ENCODE measurements around the gene ERF. TPM values are rescaled to one million over a fixed set of nuclear protein-coding genes. Genes with fewer than 3 reads are reported as not detected.

The ERF gene
- total and polyA plus RNA-seq, 10 donors: 13.5 to 73.1 (median 48.0) TPM

DNA sequence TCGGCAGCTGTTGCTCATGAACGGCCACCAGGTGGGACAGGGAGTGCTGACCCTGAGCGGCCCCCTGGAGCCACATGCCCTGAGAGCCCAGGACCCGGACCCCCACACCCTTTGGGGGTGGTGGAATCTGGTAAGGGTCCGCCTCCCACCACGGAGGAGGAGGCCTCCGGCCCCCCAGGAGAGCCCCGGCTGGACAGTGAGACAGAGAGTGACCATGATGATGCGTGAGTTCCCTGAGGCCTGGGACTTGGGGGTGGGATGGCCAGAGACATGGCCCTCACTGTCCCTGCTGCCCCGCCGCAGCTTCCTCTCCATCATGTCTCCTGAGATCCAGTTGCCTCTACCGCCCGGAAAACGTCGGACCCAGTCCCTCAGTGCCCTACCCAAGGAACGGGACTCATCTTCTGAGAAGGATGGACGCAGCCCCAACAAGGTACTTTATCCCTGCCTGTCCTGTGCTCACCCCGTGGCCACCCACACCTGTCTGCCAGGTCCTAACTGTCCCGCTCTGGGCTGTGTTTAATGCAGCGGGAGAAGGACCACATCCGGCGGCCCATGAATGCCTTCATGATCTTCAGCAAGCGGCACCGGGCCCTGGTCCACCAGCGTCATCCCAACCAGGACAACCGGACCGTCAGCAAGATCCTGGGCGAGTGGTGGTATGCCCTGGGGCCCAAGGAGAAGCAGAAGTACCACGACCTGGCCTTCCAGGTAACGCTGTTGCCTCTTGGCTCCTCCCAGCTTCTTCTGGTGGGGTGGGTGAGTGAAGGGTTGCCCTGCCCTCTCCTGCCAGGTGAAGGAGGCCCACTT, 32.3 kb upstream of the ERF start:
- intact Hi-C loops (cut with DNase I; ENCODE audit: low total_unique reads): loop anchor here (5.0 kb wide), 1 partner anchor 155 kb away; the partner anchor contains the start of gene POU2F2
- H3K36me3 ChIP-seq: peaks cover 0 to 59% (median 55%) of the 10 kb centered on the region in 6 donors
- H3K4me1 ChIP-seq: peaks cover 24 to 76% (median 39%) of the 10 kb centered on the region in 6 donors
- H3K27me3 ChIP-seq (replicated peaks in 1 of 7): no peaks in the 10 kb centered on the region
- TF ChIP-seq, protein P1, sequence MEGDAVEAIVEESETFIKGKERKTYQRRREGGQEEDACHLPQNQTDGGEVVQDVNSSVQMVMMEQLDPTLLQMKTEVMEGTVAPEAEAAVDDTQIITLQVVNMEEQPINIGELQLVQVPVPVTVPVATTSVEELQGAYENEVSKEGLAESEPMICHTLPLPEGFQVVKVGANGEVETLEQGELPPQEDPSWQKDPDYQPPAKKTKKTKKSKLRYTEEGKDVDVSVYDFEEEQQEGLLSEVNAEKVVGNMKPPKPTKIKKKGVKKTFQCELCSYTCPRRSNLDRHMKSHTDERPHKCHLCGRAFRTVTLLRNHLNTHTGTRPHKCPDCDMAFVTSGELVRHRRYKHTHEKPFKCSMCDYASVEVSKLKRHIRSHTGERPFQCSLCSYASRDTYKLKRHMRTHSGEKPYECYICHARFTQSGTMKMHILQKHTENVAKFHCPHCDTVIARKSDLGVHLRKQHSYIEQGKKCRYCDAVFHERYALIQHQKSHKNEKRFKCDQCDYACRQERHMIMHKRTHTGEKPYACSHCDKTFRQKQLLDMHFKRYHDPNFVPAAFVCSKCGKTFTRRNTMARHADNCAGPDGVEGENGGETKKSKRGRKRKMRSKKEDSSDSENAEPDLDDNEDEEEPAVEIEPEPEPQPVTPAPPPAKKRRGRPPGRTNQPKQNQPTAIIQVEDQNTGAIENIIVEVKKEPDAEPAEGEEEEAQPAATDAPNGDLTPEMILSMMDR (IDR thresholded peaks at IDR 0.05 in 8 of 11, conservative IDR thresholded peaks at IDR 0.05 in 3 of 11): no peak
- TF ChIP-seq POLR2AphosphoS5 (IDR thresholded peaks at IDR 0.05): peak in 2 of 3 donors; percentile 28 to 45
- H3K4me3 ChIP-seq: peak overlapping the region in 1 of 8 donors; percentile 91
- H3K9me3 ChIP-seq: no peaks in the 10 kb centered on the region
- peak overlapping the region; percentile 13 to 97 (median 82) for H3K27ac ChIP-seq
- 93 to 97% (median 93%) methylated on average over 24 to 30 of the region's 30 CpGs for WGBS, 5 donors
- peak; percentile 78 for DNase-seq

DNA sequence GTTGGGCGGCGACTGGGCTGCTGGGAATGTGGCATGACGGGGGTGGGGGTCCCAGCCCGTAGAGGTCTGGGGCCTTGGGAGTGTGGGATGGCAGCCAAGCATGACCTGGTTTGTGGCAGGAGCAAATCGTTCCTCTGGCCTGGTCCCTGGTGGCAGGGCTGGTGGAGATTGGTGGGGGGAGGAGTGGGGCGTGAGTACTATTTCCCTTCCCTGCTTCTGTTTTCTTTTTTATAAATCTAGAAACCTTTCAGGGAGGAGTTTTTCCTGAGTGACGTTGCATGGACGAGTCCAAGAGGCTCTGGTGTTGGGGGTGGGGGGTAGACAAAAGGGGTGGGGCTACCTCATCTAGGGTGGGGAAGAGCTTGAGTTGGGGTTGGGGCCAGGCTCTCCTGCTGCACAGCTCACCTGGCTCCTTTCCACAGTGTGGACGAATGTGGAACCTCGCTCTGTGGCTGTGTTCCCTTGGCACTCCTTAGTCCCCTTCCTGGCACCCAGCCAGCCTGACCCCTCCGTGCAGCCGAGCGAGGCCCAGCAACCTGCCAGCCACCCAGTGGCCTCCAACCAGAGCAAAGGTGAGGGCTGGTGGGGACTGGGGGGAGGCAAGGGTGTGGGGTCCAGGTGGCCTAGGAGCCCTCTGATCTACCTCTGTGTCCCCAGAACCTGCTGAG, 31.6 kb upstream of the ERF start:
- Histone ChIP-seq H3K4me3 (peak overlapping the region in 4 of 8 donors; percentile 0 to 91 (median 62)), H3K36me3 (peaks cover 0 to 51% (median 48%) of the 10 kb centered on the region in 6 donors), H3K4me1 (peaks cover 30 to 83% (median 47%) of the 10 kb centered on the region in 6 donors), H3K27me3 (replicated peaks in 1 of 7) (no peaks in the 10 kb centered on the region), H3K9me3 (no peaks in the 10 kb centered on the region), H3K27ac (peak overlapping the region; percentile 13 to 97 (median 82))
- TF ChIP-seq POLR2AphosphoS5 (IDR thresholded peaks at IDR 0.05): peak in 2 of 3 donors; percentile 33 to 54
- TF ChIP-seq, protein P1 (IDR thresholded peaks at IDR 0.05 in 8 of 11, conservative IDR thresholded peaks at IDR 0.05 in 3 of 11): no peak
- no peak for TF ChIP-seq POLR2A (IDR thresholded peaks at IDR 0.05)
- WGBS, 5 donors: 25 to 40% (median 27%) methylated on average over 13 of the region's 13 CpGs
- DNase-seq: peak; percentile 84
- intact Hi-C loops (cut with DNase I; ENCODE audit: low total_unique reads): loop anchor here (5.0 kb wide), 1 partner anchor 154 kb away; the partner anchor contains the start of gene POU2F2

DNA sequence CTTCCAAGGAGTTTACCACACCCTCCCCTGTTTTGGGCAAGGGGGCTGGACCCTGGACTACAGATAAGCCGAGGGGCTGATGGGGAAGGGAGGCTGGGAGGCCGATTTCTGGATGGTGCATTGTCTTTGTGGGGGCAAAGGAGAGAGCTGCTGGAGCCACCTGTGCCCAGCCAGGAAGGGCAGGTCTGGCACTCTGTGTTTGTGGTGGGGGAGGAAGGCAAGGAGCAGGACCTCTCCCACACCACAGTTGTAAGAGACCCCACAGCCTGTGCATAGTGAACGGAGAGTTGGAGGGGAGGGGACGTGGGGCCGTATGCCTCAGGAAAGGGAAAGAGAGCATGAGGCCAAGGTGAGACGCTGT, 31.0 kb upstream of the ERF start:
- peaks cover 0 to 46% (median 43%) of the 10 kb centered on the region in 6 donors for H3K36me3 ChIP-seq
- H3K9me3 ChIP-seq: no peaks in the 10 kb centered on the region
- H3K4me3 ChIP-seq: peak overlapping the region in 4 of 8 donors; percentile 0 to 91 (median 62)
- peak overlapping the region in 7 of 8 donors; percentile 41 to 97 (median 83) for H3K27ac ChIP-seq
- H3K4me1 ChIP-seq: peaks cover 35 to 84% (median 52%) of the 10 kb centered on the region in 6 donors
- intact Hi-C loops (cut with DNase I; ENCODE audit: low total_unique reads): loop anchor here (5.0 kb wide), 1 partner anchor 154 kb away; the partner anchor contains the start of gene POU2F2
- no peaks in the 10 kb centered on the region for H3K27me3 ChIP-seq (replicated peaks in 1 of 7)
- 16 to 36% (median 20%) methylated on average over 6 of the region's 6 CpGs for WGBS, 5 donors
- peak; percentile 78 for DNase-seq
- TF ChIP-seq POLR2AphosphoS5 (IDR thresholded peaks at IDR 0.05) (no peak), POLR2A (IDR thresholded peaks at IDR 0.05) (no peak)

DNA sequence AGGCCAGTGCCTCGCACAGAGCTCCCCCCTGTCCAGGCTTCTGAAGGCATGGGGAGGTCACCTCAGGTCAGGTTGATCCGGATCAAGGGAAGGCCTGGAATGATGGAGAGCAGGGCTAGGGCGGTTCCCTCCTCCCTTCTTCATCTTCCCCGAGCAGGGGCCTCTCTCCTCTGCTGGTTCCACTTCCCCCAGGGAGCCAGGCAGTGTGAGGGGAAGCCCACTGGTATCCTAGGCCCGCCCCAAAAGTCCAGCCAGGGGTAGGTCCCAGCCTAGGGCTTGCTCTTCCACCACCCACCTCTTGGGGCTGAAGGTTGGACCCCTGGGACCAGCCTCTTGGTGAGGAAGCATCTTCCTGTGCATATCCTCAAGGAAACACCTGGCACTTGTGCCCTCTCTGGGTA, 30.6 kb upstream of the ERF start:
- peaks cover 0 to 42% (median 39%) of the 10 kb centered on the region in 6 donors for H3K36me3 ChIP-seq
- H3K9me3 ChIP-seq: no peaks in the 10 kb centered on the region
- H3K4me1 ChIP-seq: peaks cover 37 to 84% (median 56%) of the 10 kb centered on the region in 6 donors
- H3K27ac ChIP-seq: peak overlapping the region; percentile 41 to 97 (median 82)
- intact Hi-C loops (cut with DNase I; ENCODE audit: low total_unique reads): loop anchor here (5.0 kb wide), 1 partner anchor 153 kb away; the partner anchor contains the start of gene POU2F2
- WGBS, 5 donors: 20 to 33% (median 23%) methylated on average over 5 of the region's 5 CpGs
- peak; percentile 85 for DNase-seq
- no peaks in the 10 kb centered on the region for H3K27me3 ChIP-seq (replicated peaks in 1 of 7)
- peak overlapping the region in 5 of 8 donors; percentile 0 to 91 (median 57) for H3K4me3 ChIP-seq
- TF ChIP-seq, protein P1 (IDR thresholded peaks at IDR 0.05 in 8 of 11, conservative IDR thresholded peaks at IDR 0.05 in 3 of 11): no peak
- TF ChIP-seq POLR2A (IDR thresholded peaks at IDR 0.05): no peak
- no peak for TF ChIP-seq POLR2AphosphoS5 (IDR thresholded peaks at IDR 0.05)

Measured in spleen (tissue), 11 donors.